ENCODE results near the gene PPFIA1. TPM values are rescaled to one million over a fixed set of nuclear protein-coding genes. Genes with fewer than 3 reads are reported as not detected.

Gene PPFIA1
- total RNA-seq, 1 donor from 2014 or later: 54.1 TPM

DNA sequence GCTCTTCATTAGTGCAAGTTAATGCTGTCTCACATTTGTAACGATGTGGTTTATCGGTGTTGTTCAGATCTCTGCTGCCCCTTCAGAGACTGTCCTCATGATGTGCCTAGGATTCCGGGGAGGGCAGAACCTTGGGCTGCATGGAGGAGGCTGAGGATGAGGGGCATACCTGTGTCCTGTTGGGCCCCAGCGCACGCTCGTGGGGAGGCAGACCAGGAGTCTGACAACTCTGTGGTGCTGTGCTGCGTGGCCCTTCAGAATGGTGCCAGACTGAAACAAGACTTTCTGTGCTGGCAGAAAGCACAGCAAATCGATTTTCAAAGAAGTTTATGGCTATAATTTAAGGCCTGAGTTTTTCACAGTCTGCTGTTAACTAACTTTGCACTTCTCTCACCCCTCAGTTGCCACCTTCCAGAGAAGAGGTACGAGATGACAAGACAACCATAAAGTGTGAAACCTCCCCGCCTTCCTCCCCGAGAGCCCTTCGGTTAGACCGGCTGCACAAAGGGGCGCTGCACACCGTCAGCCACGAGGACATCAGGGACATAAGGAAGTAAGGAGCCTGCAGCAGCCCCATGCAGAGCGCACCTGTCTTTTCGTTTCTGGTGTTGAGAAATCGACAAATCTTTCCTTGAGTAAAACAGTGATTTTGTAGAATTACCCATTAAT lies 83.5 kb downstream of the PPFIA1 start:
- no peak for DNase-seq (ENCODE audit: low read depth, low spot score)
- Mint-ChIP-seq H3K27ac (ENCODE audit: unreplicated experiment) (peak overlapping the region; percentile 75), H3K36me3 (ENCODE audit: low read depth) (peaks cover 9% of the 10 kb centered on the region), H3K4me1 (no peaks in the 10 kb centered on the region), H3K9me3 (no peaks in the 10 kb centered on the region), H3K4me3 (no peak overlapping the region), H3K27me3 (ENCODE audit: low read depth) (no peaks in the 10 kb centered on the region)
- no peak for TF ChIP-seq CTCF (conservative IDR thresholded peaks at IDR 0.05)

- Mint-ChIP-seq H3K36me3 (ENCODE audit: low read depth) (peaks cover 9% of the 10 kb centered on the region), H3K9me3 (no peaks in the 10 kb centered on the region), H3K27ac (ENCODE audit: unreplicated experiment) (no peak overlapping the region), H3K4me1 (no peaks in the 10 kb centered on the region), H3K4me3 (no peak overlapping the region), H3K27me3 (ENCODE audit: low read depth) (no peaks in the 10 kb centered on the region)
- DNase-seq (ENCODE audit: low read depth, low spot score): no peak
- no peak for TF ChIP-seq CTCF (conservative IDR thresholded peaks at IDR 0.05)
Observed at GRCh38 chr11:70354629-70355028, 84.1 kb downstream of the PPFIA1 start.

- no peak overlapping the region for H3K4me3 Mint-ChIP-seq
- H3K36me3 Mint-ChIP-seq (ENCODE audit: low read depth): peaks cover 12% of the 10 kb centered on the region
- H3K4me1 Mint-ChIP-seq: no peaks in the 10 kb centered on the region
- no peaks in the 10 kb centered on the region for H3K27me3 Mint-ChIP-seq (ENCODE audit: low read depth)
- no peaks in the 10 kb centered on the region for H3K9me3 Mint-ChIP-seq
- TF ChIP-seq CTCF (conservative IDR thresholded peaks at IDR 0.05): no peak
- H3K27ac Mint-ChIP-seq (ENCODE audit: unreplicated experiment): no peak overlapping the region
- DNase-seq (ENCODE audit: low read depth, low spot score): no peak
Observed at GRCh38 chr11:70358753-70359152, 88.3 kb downstream of the PPFIA1 start.

DNA sequence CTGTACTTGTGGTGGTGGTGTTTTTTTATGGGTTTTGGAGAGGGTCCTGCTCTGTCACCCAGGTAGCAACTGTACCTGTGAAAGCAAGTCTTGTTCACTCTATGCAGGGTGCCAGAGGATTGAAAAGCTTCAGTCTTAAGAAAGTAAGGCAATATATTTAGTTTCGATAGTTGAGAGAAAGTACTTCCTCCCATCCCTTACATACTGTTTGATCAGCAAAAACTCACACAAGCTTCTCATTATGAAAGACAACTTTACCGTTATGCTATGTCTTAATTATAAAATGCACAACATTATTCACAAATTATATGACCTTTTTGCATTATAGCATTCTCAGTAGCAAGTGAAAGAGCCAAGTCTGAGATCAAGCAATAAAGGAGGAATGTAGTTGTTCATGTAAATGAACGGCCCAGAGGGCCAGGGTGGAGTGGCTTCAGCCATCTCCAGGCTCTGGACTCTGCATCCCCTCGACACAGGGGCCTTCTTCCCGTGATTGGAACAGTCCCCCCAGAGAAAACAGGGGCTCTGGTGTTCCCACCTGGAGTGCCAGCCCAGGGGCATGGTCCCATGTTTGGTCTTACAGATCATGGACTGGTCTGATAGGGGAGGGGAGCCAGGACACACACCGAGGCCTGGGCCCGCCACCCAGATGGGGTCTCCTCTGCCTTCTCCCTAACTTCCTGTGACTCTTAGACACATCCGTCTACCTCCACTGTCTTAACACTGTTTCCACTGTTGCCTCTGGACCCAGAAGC lies 89.1 kb downstream of the PPFIA1 start:
- no peak overlapping the region for H3K4me3 Mint-ChIP-seq
- H3K4me1 Mint-ChIP-seq: peaks cover 2% of the 10 kb centered on the region
- DNase-seq (ENCODE audit: low read depth, low spot score): no peak
- H3K27ac Mint-ChIP-seq (ENCODE audit: unreplicated experiment): no peak overlapping the region
- no peak for TF ChIP-seq CTCF (conservative IDR thresholded peaks at IDR 0.05)
- H3K36me3 Mint-ChIP-seq (ENCODE audit: low read depth): peaks cover 14% of the 10 kb centered on the region
- no peaks in the 10 kb centered on the region for H3K27me3 Mint-ChIP-seq (ENCODE audit: low read depth)
- H3K9me3 Mint-ChIP-seq: no peaks in the 10 kb centered on the region

GRCh38 chr11:70360211-70360610 lies 89.7 kb downstream of the PPFIA1 start:
- H3K4me3 Mint-ChIP-seq: no peak overlapping the region
- H3K27ac Mint-ChIP-seq (ENCODE audit: unreplicated experiment): no peak overlapping the region
- H3K27me3 Mint-ChIP-seq (ENCODE audit: low read depth): no peaks in the 10 kb centered on the region
- no peak for DNase-seq (ENCODE audit: low read depth, low spot score)
- H3K4me1 Mint-ChIP-seq: peaks cover 7% of the 10 kb centered on the region
- TF ChIP-seq CTCF (conservative IDR thresholded peaks at IDR 0.05): no peak
- peaks cover 18% of the 10 kb centered on the region for H3K36me3 Mint-ChIP-seq (ENCODE audit: low read depth)
- no peaks in the 10 kb centered on the region for H3K9me3 Mint-ChIP-seq
